Measurements from ENCODE around the gene AURKA. TPM values are rescaled to one million over a fixed set of nuclear protein-coding genes. Genes with fewer than 3 reads are reported as not detected.

Gene AURKA
- total RNA-seq, 3 donors from 2014 or later (not counting 1 experiment from before 2014, with no cell fraction given) = 1.5 to 2.9 (median 2.0) TPM

DNA sequence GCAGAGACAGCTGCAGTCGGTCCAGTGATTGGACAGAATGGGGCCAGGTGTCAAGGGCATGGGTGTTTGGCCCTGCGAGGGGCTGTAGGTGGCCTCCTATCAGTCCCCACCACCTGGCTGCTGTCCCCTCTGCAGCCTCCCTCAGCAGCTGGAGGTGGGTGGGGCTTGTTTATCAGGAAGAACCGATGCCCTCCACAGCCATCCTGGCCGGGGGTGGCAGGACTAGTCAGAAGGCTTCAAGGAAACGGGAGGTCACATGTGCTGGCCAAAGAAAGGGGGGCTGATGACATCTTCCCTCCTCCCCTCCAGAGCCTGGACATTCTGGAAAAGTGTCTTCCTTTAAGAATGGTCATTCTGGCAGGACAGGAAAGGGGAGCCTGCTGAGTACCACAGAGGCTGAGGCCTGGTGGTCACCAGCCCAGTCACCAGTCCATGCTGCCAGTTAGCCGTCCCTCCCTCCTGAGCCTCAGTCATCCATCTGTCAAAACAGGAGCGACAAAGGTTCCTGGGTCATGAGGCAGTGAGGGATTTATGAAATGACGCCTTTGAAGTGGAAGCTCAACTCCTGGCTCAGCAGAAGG, 29.1 kb downstream of the AURKA start:
- 43% methylated on average over 8 of the region's 8 CpGs for WGBS (ENCODE audit: insufficient coverage)
- DNase-seq = no peak
- Histone ChIP-seq H3K4me1 (ENCODE audit: control insufficient read depth, insufficient read depth, low read length) (peaks cover 16% of the 10 kb centered on the region), H3K36me3 (ENCODE audit: control insufficient read depth, insufficient read depth, low read length) (peaks cover 2% of the 10 kb centered on the region), H3K27ac (ENCODE audit: low read length) (no peak overlapping the region), H3K9me3 (ENCODE audit: control insufficient read depth, insufficient read depth, low read length) (no peaks in the 10 kb centered on the region), H3K27me3 (ENCODE audit: control insufficient read depth, insufficient read depth, low read length) (no peaks in the 10 kb centered on the region), H3K4me3 (ENCODE audit: low read length) (no peak overlapping the region)
- no peak for ATAC-seq
- intact Hi-C loops (cut with micrococcal nuclease) = no loop called here
- H3K36me3 Mint-ChIP-seq = no peaks in the 10 kb centered on the region
- TF ChIP-seq, protein P1, sequence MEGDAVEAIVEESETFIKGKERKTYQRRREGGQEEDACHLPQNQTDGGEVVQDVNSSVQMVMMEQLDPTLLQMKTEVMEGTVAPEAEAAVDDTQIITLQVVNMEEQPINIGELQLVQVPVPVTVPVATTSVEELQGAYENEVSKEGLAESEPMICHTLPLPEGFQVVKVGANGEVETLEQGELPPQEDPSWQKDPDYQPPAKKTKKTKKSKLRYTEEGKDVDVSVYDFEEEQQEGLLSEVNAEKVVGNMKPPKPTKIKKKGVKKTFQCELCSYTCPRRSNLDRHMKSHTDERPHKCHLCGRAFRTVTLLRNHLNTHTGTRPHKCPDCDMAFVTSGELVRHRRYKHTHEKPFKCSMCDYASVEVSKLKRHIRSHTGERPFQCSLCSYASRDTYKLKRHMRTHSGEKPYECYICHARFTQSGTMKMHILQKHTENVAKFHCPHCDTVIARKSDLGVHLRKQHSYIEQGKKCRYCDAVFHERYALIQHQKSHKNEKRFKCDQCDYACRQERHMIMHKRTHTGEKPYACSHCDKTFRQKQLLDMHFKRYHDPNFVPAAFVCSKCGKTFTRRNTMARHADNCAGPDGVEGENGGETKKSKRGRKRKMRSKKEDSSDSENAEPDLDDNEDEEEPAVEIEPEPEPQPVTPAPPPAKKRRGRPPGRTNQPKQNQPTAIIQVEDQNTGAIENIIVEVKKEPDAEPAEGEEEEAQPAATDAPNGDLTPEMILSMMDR (IDR thresholded peaks at IDR 0.05) = no peak
- no peak overlapping the region for H3K4me3 Mint-ChIP-seq
- peaks cover 7 to 18% of the 10 kb centered on the region in 2 donors for H3K4me1 Mint-ChIP-seq
- H3K27ac Mint-ChIP-seq = no peak overlapping the region
- H3K27me3 Mint-ChIP-seq (ENCODE audit: low read depth in 2 of 2) = no peaks in the 10 kb centered on the region
- no peaks in the 10 kb centered on the region for H3K9me3 Mint-ChIP-seq

GRCh38 chr20:56361900-56362299, 30.1 kb downstream of the AURKA start:
- no peak overlapping the region for H3K4me3 ChIP-seq (ENCODE audit: low read length)
- 100% methylated on average over 3 of the region's 8 CpGs for WGBS (ENCODE audit: insufficient coverage)
- Mint-ChIP-seq H3K9me3 (no peaks in the 10 kb centered on the region), H3K36me3 (no peaks in the 10 kb centered on the region), H3K27me3 (ENCODE audit: low read depth in 2 of 2) (no peaks in the 10 kb centered on the region), H3K4me3 (no peak overlapping the region), H3K27ac (no peak overlapping the region), H3K4me1 (peaks cover 7 to 18% of the 10 kb centered on the region in 2 donors)
- H3K27me3 ChIP-seq (ENCODE audit: control insufficient read depth, insufficient read depth, low read length) = no peaks in the 10 kb centered on the region
- peaks cover 2% of the 10 kb centered on the region for H3K36me3 ChIP-seq (ENCODE audit: control insufficient read depth, insufficient read depth, low read length)
- peaks cover 16% of the 10 kb centered on the region for H3K4me1 ChIP-seq (ENCODE audit: control insufficient read depth, insufficient read depth, low read length)
- no peak for ATAC-seq
- H3K27ac ChIP-seq (ENCODE audit: low read length) = no peak overlapping the region
- intact Hi-C loops (cut with micrococcal nuclease) = no loop called here
- H3K9me3 ChIP-seq (ENCODE audit: control insufficient read depth, insufficient read depth, low read length) = no peaks in the 10 kb centered on the region
- TF ChIP-seq, protein P1 (IDR thresholded peaks at IDR 0.05) = no peak
- DNase-seq = no peak

- TF ChIP-seq, protein P1 (IDR thresholded peaks at IDR 0.05) = no peak
- no peaks in the 10 kb centered on the region for H3K36me3 Mint-ChIP-seq
- H3K27ac Mint-ChIP-seq = no peak overlapping the region
- DNase-seq (no peak), ATAC-seq (no peak)
- Histone ChIP-seq H3K27ac (ENCODE audit: low read length) (no peak overlapping the region), H3K27me3 (ENCODE audit: control insufficient read depth, insufficient read depth, low read length) (no peaks in the 10 kb centered on the region), H3K9me3 (ENCODE audit: control insufficient read depth, insufficient read depth, low read length) (no peaks in the 10 kb centered on the region), H3K36me3 (ENCODE audit: control insufficient read depth, insufficient read depth, low read length) (no peaks in the 10 kb centered on the region), H3K4me3 (ENCODE audit: low read length) (no peak overlapping the region), H3K4me1 (ENCODE audit: control insufficient read depth, insufficient read depth, low read length) (peaks cover 16% of the 10 kb centered on the region)
- H3K4me3 Mint-ChIP-seq = peak overlapping the region; percentile 25
- intact Hi-C loops (cut with micrococcal nuclease) = no loop called here
- 96% methylated on average over 8 of the region's 8 CpGs for WGBS (ENCODE audit: insufficient coverage)
- H3K4me1 Mint-ChIP-seq = peaks cover 7 to 18% of the 10 kb centered on the region in 2 donors
- H3K27me3 Mint-ChIP-seq (ENCODE audit: low read depth in 2 of 2) = no peaks in the 10 kb centered on the region
- no peaks in the 10 kb centered on the region for H3K9me3 Mint-ChIP-seq
Measured at GRCh38 chr20:56360908-56361205, 31.2 kb downstream of the AURKA start.

Measured in natural killer cell (primary cell).